ENCODE data around the gene MSX1. TPM values are rescaled to one million over a fixed set of nuclear protein-coding genes. Genes with fewer than 3 reads are reported as not detected.

The MSX1 gene
- total RNA-seq, 4 donors from 2014 or later, result 1.2 to 4.4 (median 2.5) TPM

DNA sequence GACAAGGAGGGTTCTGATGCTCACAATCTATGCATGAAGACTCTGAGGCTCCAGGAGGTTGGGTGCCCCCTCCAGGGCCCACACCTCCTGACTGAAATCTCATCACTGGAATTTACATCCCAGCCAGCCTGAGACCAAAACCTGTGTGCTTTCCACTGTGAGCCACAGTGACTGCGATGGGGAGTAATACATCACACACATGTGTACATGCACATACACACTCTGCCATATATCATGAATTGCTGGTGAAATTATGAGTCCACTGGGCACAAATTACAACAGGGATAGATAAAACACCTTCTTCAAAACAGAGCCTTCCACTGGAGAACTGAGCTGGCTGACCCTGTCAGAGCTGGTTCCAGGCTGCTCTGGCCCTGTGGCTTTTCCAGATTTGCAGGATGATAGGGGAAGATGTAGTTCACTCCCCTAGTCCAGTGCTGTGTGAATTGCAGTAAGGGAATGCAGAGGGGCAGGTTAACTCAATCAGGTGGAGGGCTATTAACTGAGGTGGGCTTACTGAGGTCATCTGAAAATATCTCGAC is 35.8 kb upstream of the MSX1 start:
- intact Hi-C loops (cut with DNase I; ENCODE audit: low total_unique reads) (no loop called here), in situ Hi-C loops (cut with MboI; ENCODE audit: low sequenced_read_pairs in 4 of 4) (no loop called here)
- no peaks in the 10 kb centered on the region for H3K9me3 ChIP-seq
- H3K27ac ChIP-seq, result no peak overlapping the region
- no peak for TF ChIP-seq POLR2A (IDR thresholded peaks at IDR 0.05)
- TF ChIP-seq, protein P1, sequence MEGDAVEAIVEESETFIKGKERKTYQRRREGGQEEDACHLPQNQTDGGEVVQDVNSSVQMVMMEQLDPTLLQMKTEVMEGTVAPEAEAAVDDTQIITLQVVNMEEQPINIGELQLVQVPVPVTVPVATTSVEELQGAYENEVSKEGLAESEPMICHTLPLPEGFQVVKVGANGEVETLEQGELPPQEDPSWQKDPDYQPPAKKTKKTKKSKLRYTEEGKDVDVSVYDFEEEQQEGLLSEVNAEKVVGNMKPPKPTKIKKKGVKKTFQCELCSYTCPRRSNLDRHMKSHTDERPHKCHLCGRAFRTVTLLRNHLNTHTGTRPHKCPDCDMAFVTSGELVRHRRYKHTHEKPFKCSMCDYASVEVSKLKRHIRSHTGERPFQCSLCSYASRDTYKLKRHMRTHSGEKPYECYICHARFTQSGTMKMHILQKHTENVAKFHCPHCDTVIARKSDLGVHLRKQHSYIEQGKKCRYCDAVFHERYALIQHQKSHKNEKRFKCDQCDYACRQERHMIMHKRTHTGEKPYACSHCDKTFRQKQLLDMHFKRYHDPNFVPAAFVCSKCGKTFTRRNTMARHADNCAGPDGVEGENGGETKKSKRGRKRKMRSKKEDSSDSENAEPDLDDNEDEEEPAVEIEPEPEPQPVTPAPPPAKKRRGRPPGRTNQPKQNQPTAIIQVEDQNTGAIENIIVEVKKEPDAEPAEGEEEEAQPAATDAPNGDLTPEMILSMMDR (IDR thresholded peaks at IDR 0.05 in 4 of 5, conservative IDR thresholded peaks at IDR 0.05 in 1 of 5), result no peak
- no peaks in the 10 kb centered on the region for H3K36me3 ChIP-seq
- H3K4me3 ChIP-seq, result no peak overlapping the region
- H3K27me3 ChIP-seq, result no peaks in the 10 kb centered on the region
- H3K4me1 ChIP-seq, result no peaks in the 10 kb centered on the region
- ATAC-seq (no peak), DNase-seq (no peak)

DNA sequence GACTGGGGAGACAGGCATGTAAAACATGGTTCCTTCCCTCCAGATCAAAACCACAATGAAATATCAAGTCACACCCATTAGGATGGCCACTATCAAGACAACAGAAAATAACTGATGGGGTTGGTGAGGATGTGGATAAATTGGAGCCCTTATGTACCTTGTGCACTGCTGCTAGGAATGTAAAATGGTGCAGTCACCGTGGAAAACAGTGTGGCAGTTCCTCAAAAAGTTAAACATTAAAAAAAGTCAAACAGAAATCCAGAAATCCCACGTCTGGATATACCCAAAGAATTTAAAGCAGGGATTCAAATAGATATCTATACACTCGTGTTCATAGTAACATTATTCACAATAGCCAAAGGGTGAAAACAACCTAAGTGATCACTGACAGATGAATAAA is 35.2 kb upstream of the MSX1 start:
- Histone ChIP-seq H3K4me3 (no peak overlapping the region), H3K27ac (no peak overlapping the region), H3K36me3 (no peaks in the 10 kb centered on the region), H3K27me3 (no peaks in the 10 kb centered on the region), H3K9me3 (no peaks in the 10 kb centered on the region), H3K4me1 (no peaks in the 10 kb centered on the region)
- in situ Hi-C loops (cut with MboI; ENCODE audit: low sequenced_read_pairs in 4 of 4) (no loop called here), intact Hi-C loops (cut with DNase I; ENCODE audit: low total_unique reads) (no loop called here)
- TF ChIP-seq, protein P1 (IDR thresholded peaks at IDR 0.05 in 4 of 5, conservative IDR thresholded peaks at IDR 0.05 in 1 of 5), result no peak
- TF ChIP-seq POLR2A (IDR thresholded peaks at IDR 0.05), result no peak
- DNase-seq, result no peak
- no peak for ATAC-seq

DNA sequence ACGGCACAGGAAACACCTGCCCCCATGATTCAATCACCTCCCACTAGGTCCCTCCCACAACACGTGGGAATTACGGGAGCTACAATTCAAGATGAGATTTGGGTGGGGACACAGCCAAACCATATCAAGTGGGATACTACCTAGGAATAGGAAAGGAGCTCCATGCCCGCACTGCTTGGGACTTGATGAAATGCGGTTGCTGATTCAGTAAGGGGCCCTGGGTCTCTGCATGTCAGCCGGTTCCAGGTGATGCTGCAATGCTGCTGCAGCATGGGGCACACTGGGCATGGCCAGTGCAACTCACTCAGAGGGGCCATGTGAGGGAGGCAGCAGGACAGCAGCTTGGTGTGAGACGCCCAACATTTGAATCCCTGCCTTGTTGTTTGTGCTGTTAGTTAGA is 34.0 kb upstream of the MSX1 start:
- no peak overlapping the region for H3K4me3 ChIP-seq
- TF ChIP-seq POLR2A (IDR thresholded peaks at IDR 0.05), result no peak
- TF ChIP-seq, protein P1 (IDR thresholded peaks at IDR 0.05 in 4 of 5, conservative IDR thresholded peaks at IDR 0.05 in 1 of 5), result no peak
- in situ Hi-C loops (cut with MboI; ENCODE audit: low sequenced_read_pairs in 4 of 4), result no loop called here
- intact Hi-C loops (cut with DNase I; ENCODE audit: low total_unique reads), result no loop called here
- no peaks in the 10 kb centered on the region for H3K9me3 ChIP-seq
- ATAC-seq, result no peak
- no peaks in the 10 kb centered on the region for H3K27me3 ChIP-seq
- DNase-seq, result no peak
- H3K4me1 ChIP-seq, result no peaks in the 10 kb centered on the region
- H3K36me3 ChIP-seq, result no peaks in the 10 kb centered on the region
- no peak overlapping the region for H3K27ac ChIP-seq

DNA sequence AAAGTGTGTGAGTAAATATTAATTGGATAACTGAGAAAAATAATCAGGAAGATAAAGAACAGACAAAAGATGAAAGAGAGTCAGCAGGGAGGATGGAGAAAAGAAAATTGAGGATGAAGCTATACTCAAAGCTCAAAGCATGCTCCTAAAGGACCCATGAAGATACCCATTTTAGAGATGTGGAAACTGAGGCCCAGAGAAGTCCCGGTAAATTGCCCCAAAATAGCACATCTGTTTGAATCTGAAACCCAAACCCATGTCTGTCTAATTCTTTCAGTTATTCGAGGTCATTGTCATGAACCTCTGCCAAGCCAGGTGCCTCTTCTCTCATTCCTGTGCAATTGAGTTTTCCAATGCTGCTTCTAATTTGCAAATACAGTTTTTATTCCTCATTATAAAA is 29.6 kb upstream of the MSX1 start:
- no peaks in the 10 kb centered on the region for H3K9me3 ChIP-seq
- H3K27me3 ChIP-seq, result no peaks in the 10 kb centered on the region
- no peaks in the 10 kb centered on the region for H3K36me3 ChIP-seq
- in situ Hi-C loops (cut with MboI; ENCODE audit: low sequenced_read_pairs in 4 of 4) (no loop called here), intact Hi-C loops (cut with DNase I; ENCODE audit: low total_unique reads) (no loop called here)
- DNase-seq, result no peak
- no peaks in the 10 kb centered on the region for H3K4me1 ChIP-seq
- no peak for ATAC-seq
- TF ChIP-seq, protein P1 (IDR thresholded peaks at IDR 0.05 in 4 of 5, conservative IDR thresholded peaks at IDR 0.05 in 1 of 5), result no peak
- TF ChIP-seq POLR2A (IDR thresholded peaks at IDR 0.05), result no peak
- no peak overlapping the region for H3K4me3 ChIP-seq
- H3K27ac ChIP-seq, result no peak overlapping the region

DNA sequence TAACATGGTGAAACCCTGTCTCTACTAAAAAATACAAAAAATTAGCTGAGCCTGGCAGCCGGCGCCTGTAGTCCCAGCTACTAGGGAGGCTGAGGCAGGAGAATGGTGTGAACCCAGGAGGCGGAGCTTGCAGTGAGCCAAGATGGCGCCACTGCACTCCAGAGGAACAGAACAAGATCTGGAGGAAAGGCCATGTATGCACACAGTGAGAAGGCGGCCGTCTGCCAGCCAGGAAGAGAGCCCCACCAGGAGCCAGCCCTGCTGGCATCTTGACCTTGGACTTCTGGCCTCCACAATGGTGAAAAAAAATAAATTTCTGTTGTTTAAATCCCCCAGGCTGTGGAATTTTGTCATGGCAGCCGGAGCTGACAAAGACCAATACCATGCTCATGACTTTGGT is 28.2 kb upstream of the MSX1 start:
- no peaks in the 10 kb centered on the region for H3K36me3 ChIP-seq
- H3K4me3 ChIP-seq, result no peak overlapping the region
- no peaks in the 10 kb centered on the region for H3K9me3 ChIP-seq
- no peaks in the 10 kb centered on the region for H3K27me3 ChIP-seq
- TF ChIP-seq POLR2A (IDR thresholded peaks at IDR 0.05), result no peak
- TF ChIP-seq, protein P1 (IDR thresholded peaks at IDR 0.05 in 4 of 5, conservative IDR thresholded peaks at IDR 0.05 in 1 of 5), result no peak
- no peak for DNase-seq
- no peak overlapping the region for H3K27ac ChIP-seq
- in situ Hi-C loops (cut with MboI; ENCODE audit: low sequenced_read_pairs in 4 of 4) (no loop called here), intact Hi-C loops (cut with DNase I; ENCODE audit: low total_unique reads) (no loop called here)
- no peaks in the 10 kb centered on the region for H3K4me1 ChIP-seq
- ATAC-seq, result no peak
